Vagina (tissue), 2 donors: ENCODE measurements around the gene ZNF594.

Experiments
- POLR2A ChIP-seq, 2 donors: fragments of 450-650 bp; IDR thresholded peaks; one replicate each; pipeline ENCODE4 v1.6.1; 2017; ENCODE audit warnings: antibody characterized with exemption in 2 of 2, mild to moderate bottlenecking in 2 of 2, moderate library complexity in 2 of 2
- POLR2AphosphoS5 ChIP-seq, 2 donors: sonication (generic); formaldehyde crosslinking; IDR thresholded peaks; one replicate each; pipeline ENCODE4 v1.9.0; 2017; ENCODE audit warnings: antibody characterized with exemption in 2 of 2, mild to moderate bottlenecking in 2 of 2, low read depth in 1 of 2; ENCODE audit not compliant: insufficient read depth in 1 of 2
- TF ChIP-seq, protein P1 (sequence below), 3 experiments: fragments of 450-650 bp in 2 of 3; fragments of 200-600 bp in 1 of 3; sonication (generic) in 1 of 3; IDR thresholded peaks; one replicate each; pipeline ENCODE4 v1.5.1; 2017 to 2019; ENCODE audit warnings: antibody characterized with exemption in 3 of 3, mild to moderate bottlenecking in 2 of 3, moderate library complexity in 2 of 3

DNA sequence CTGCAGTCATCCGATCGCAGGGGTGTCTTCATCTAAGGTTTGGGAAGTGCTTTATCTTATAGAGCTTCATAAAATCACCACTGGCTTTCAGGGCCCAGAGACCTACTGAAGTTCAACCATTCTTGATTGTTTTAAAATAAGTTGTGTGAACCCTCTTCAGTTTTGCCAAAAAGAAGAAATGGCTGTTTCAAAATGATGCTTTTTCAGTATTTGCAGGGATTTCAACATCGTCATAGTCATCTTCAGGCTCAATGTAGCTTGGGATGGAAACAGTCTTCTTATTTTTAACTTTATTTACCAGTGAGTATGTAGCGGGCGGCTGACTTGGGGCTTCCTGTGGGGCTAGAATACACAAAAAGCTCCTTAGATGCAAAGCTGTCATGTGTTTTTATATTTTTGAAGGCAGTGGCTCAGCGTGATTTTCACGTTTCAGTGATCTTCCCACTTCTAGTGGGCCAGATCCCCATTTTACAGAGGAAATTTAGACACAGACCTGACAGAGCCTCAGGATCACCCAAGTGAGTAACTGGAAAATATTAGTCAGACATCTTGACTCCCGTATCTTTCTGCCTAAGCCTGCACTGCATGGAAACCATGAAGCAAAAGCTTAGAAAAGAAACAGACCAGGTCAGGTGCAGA is 19.1 kb upstream of the ZNF594 start:
- TF ChIP-seq, protein P1, sequence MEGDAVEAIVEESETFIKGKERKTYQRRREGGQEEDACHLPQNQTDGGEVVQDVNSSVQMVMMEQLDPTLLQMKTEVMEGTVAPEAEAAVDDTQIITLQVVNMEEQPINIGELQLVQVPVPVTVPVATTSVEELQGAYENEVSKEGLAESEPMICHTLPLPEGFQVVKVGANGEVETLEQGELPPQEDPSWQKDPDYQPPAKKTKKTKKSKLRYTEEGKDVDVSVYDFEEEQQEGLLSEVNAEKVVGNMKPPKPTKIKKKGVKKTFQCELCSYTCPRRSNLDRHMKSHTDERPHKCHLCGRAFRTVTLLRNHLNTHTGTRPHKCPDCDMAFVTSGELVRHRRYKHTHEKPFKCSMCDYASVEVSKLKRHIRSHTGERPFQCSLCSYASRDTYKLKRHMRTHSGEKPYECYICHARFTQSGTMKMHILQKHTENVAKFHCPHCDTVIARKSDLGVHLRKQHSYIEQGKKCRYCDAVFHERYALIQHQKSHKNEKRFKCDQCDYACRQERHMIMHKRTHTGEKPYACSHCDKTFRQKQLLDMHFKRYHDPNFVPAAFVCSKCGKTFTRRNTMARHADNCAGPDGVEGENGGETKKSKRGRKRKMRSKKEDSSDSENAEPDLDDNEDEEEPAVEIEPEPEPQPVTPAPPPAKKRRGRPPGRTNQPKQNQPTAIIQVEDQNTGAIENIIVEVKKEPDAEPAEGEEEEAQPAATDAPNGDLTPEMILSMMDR (IDR thresholded peaks at IDR 0.05): no peak
- no peak for TF ChIP-seq POLR2A (IDR thresholded peaks at IDR 0.05)
- no peak for TF ChIP-seq POLR2AphosphoS5 (IDR thresholded peaks at IDR 0.05; ENCODE audit: insufficient read depth in 1 of 2, low read depth in 1 of 2)
